Stimulated activated CD8-positive, alpha-beta memory T cell treated with anti-CD3 and anti-CD28 coated beads, Interleukin-2, amount 100 ng/mL, for 1 hour (primary cell): ENCODE results near the gene NOTO.
"Not testable (repeated sequence)": the region's sequence is repeated elsewhere in the genome, so short reads cannot be mapped to it uniquely, and the experiment has no call there.

ENCODE experiments used
- DNase-seq, 2 donors: peaks; one replicate each; pipeline ENCODE4 v3.0.0-alpha.2; 2020; ENCODE audit warnings: low read depth in 2 of 2

Gene NOTO

GRCh38 chr2:73202156-73203054 is at the start of gene NOTO:
TSS of gene NOTO (plus strand) at chr2:73202574. CDS start at chr2:73202667, 93 bp downstream.
- DNase-seq = no peak

- peak in 1 of 2 donors; percentile 12 for DNase-seq
These were observed 45.7 kb upstream of the NOTO start for GRCh38 chr2:73156539-73157124.

- DNase-seq = no peak
These were observed 39.5 kb upstream of the NOTO start for GRCh38 chr2:73162856-73163391.

- peak; percentile 44 to 45 for DNase-seq
These were observed 38.6 kb upstream of the NOTO start for GRCh38 chr2:73163483-73164367.

- DNase-seq = not testable (repeated sequence)
These were observed 36.4 kb upstream of the NOTO start for GRCh38 chr2:73165978-73166377.

GRCh38 chr2:73166813-73167212 is 35.6 kb upstream of the NOTO start:
- not testable (repeated sequence) for DNase-seq

GRCh38 chr2:73168348-73168747 is 34.0 kb upstream of the NOTO start:
- DNase-seq = not testable (repeated sequence)

- not testable (repeated sequence) for DNase-seq
These were observed 32.0 kb upstream of the NOTO start for GRCh38 chr2:73170341-73170740.

- no peak for DNase-seq
These were observed 29.4 kb upstream of the NOTO start for GRCh38 chr2:73172963-73173362.

- no peak for DNase-seq
These were observed 28.6 kb upstream of the NOTO start for GRCh38 chr2:73173781-73174180.

- no peak for DNase-seq
These were observed 28.1 kb upstream of the NOTO start for GRCh38 chr2:73174244-73174643.

GRCh38 chr2:73174941-73175662 is 27.3 kb upstream of the NOTO start:
- no peak for DNase-seq

- DNase-seq = peak; percentile 45 to 61
These were observed 26.6 kb upstream of the NOTO start for GRCh38 chr2:73175663-73176204.

GRCh38 chr2:73176205-73176880 is 26.0 kb upstream of the NOTO start:
- no peak for DNase-seq

GRCh38 chr2:73176881-73177644 is 25.3 kb upstream of the NOTO start:
- peak; percentile 80 to 83 for DNase-seq

GRCh38 chr2:73177645-73178255 is 24.6 kb upstream of the NOTO start:
- no peak for DNase-seq

- no peak for DNase-seq
These were observed 16.4 kb upstream of the NOTO start for GRCh38 chr2:73185965-73186364.

- DNase-seq = no peak
These were observed 14.8 kb upstream of the NOTO start for GRCh38 chr2:73187549-73187948.

GRCh38 chr2:73197579-73197978 is 4.8 kb upstream of the NOTO start:
- DNase-seq = no peak
